AG09319 (cell line): Measurements from ENCODE around the gene KCND3.

Source experiments
- DNase-seq: peaks from one replicate; pipeline ENCODE4 v3.0.0-alpha.2; 2010; ENCODE audit warnings: low read depth; ENCODE audit errors: extremely low read depth
- TF ChIP-seq, protein P1 (sequence below): IDR thresholded peaks from 2 replicates; pipeline ENCODE4 v1.5.1; 2011; ENCODE audit warnings: low read depth, mild to moderate bottlenecking, inconsistent platforms, low read length, moderate library complexity

Gene KCND3

DNA sequence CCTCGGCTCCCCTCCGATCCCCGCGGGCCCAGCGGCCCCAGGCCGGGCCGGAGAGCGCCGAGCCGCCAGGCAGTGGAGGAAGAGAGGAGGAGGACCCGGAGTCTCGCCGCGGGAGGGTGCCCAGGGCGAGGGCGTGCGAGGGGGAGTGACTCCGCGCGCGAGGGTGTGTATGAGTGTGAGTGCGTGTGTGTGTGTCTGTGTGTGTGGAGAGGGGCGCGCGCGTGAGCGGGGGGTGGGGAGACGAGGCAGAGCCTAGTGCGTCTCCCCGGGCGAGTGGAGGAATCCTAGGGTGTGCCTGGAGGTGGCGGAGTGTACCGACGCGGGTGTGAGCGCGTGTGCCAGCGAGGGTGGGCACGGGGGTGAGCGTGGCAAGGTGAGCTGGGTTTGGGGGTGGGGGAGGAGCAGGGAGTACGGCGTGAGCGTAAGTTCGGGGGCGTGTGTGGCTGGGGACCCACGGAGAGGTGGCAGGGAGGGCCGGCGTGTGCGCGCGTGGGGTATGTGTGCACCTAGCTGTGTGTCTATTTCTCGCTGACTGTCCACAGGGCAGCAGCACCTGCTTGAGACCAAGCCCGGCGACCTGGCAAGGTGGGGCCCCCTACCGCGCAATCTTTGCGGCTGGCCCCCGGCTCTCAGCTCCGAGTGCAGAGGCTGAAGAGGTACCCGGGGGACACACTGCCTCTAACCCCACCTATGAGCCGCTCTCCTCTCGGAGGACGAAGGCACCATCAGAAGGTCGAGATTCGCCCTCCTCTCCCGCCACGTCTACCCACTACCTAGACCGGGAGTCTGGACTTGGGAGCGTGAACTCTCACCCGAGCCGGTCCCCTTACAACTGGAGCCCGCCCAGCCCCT lies 784 bp upstream of the KCND3 start:
- DNase-seq, result no peak
- TF ChIP-seq, protein P1, sequence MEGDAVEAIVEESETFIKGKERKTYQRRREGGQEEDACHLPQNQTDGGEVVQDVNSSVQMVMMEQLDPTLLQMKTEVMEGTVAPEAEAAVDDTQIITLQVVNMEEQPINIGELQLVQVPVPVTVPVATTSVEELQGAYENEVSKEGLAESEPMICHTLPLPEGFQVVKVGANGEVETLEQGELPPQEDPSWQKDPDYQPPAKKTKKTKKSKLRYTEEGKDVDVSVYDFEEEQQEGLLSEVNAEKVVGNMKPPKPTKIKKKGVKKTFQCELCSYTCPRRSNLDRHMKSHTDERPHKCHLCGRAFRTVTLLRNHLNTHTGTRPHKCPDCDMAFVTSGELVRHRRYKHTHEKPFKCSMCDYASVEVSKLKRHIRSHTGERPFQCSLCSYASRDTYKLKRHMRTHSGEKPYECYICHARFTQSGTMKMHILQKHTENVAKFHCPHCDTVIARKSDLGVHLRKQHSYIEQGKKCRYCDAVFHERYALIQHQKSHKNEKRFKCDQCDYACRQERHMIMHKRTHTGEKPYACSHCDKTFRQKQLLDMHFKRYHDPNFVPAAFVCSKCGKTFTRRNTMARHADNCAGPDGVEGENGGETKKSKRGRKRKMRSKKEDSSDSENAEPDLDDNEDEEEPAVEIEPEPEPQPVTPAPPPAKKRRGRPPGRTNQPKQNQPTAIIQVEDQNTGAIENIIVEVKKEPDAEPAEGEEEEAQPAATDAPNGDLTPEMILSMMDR, result no peak

- TF ChIP-seq, protein P1, result no peak
These were observed 570 bp downstream of the KCND3 start for GRCh38 chr1:111988743-111989453.

GRCh38 chr1:111988377-111988742 lies 1.1 kb downstream of the KCND3 start:
- DNase-seq, result no peak
- TF ChIP-seq, protein P1, result no peak

More at GRCh38 chr1:111988743-111989453, 570 bp downstream of the KCND3 start:
- DNase-seq, result no peak

- no peak for DNase-seq
These were observed 2.0 kb downstream of the KCND3 start for GRCh38 chr1:111987502-111987901.

GRCh38 chr1:111983500-111983899 lies 6.0 kb downstream of the KCND3 start:
- no peak for DNase-seq
- TF ChIP-seq, protein P1, result no peak

More at GRCh38 chr1:111987502-111987901, 2.0 kb downstream of the KCND3 start:
- TF ChIP-seq, protein P1, result no peak

DNA sequence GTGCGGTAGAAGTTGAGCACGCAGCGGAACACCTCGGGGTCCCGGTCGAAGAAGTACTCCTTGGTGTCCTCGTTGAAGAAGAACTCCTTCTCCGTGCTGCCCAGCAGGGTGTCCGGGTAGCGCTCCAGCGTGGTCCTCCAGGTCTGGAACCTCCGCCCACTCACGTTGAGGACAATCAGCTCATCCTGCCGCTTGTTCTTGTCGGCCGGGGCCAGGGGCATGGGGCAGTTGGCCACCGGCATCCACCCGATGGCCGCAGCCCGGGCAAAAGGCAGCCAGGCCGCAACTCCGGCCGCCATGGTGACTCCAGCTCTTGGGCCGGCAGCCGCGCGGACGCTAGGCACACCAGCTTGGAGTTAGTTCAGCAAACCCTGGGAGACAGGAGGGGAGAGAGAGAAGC lies 7.0 kb downstream of the KCND3 start:
- no peak for DNase-seq
- TF ChIP-seq, protein P1, result no peak

GRCh38 chr1:111981871-111982270 lies 7.6 kb downstream of the KCND3 start:
- TF ChIP-seq, protein P1, result no peak
- no peak for DNase-seq
